VCaP (cell line): Measurements from ENCODE around the gene DCDC2B.

Source experiments
- H3K27ac ChIP-seq: fragments of 450-650 bp; 2 replicates; pipeline ENCODE4 v1.5.1; 2017
- CTCF ChIP-seq: fragments of 450-650 bp; conservative IDR thresholded peaks from 2 replicates; pipeline ENCODE4 v1.5.1; 2017; ENCODE audit warnings: mild to moderate bottlenecking, moderate library complexity

DCDC2B gene

DNA sequence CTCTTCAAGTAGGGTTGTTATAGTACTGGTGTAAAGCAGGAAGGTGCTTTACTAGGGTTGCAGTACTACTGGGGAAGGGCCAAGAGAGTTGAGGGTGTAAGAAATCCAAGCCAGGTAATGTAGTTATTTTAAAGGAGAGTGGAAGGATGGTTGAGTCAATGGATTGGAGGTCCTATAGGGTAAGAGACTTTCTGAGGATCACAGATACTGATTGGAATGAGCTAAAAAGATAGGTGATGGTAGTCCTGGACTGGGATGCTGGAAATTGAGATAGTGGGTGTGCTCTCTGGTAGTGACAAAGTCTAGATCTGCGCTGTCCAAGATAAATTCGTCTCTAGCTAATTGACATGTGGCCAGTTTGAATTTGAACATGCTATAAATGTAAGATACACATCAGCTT is 22.4 kb upstream of the DCDC2B start:
- no peak for TF ChIP-seq CTCF
- no peak overlapping the region for H3K27ac ChIP-seq

- TF ChIP-seq CTCF, result no peak
- H3K27ac ChIP-seq, result no peak overlapping the region
Observed at GRCh38 chr1:32187850-32188249, 21.0 kb upstream of the DCDC2B start.

DNA sequence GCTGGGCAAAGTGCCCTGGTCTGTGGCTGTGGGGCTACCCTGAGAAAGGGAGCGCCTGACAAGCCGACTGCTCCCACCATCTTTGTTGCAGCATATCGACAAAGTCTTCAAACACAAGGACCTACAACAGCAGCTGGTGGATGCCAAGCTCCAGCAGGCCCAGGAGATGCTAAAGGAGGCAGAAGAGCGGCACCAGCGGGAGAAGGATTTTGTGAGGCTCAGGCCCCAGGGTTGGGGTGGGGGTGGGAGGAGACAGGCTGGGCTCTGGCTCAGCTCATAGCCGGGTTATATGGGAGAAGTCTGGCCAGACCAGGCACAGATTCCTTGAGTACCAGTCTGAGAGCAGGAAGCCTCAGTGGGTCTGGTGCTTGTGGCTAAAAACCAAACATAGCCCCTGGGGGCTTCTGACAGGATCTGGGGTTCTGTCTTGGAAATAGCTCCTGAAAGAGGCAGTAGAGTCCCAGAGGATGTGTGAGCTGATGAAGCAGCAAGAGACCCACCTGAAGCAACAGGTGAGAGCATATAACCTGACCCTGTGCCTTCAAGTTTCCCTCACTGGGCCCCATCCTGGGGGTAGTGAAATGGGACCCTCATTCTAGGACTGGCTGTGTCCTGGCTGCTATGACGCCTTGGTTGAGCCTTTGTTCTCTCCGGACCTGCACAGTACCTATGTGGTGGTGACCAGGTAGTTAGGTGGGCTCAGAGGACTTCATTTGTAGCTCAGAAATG is 16.5 kb upstream of the DCDC2B start:
- H3K27ac ChIP-seq, result no peak overlapping the region
- TF ChIP-seq CTCF, result no peak

DNA sequence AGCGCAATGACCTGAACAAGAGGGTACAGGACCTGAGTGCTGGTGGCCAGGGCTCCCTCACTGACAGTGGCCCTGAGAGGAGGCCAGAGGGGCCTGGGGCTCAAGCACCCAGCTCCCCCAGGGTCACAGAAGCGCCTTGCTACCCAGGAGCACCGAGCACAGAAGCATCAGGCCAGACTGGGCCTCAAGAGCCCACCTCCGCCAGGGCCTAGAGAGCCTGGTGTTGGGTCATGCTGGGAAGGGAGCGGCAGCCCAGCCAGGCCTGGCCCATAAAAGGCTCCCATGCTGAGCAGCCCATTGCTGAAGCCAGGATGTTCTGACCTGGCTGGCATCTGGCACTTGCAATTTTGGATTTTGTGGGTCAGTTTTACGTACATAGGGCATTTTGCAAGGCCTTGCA is 13.9 kb upstream of the DCDC2B start:
- no peak for TF ChIP-seq CTCF

GRCh38 chr1:32195531-32195930 is 13.4 kb upstream of the DCDC2B start:
- no peak overlapping the region for H3K27ac ChIP-seq
- no peak for TF ChIP-seq CTCF

More for the DNA sequence above, 13.9 kb upstream of the DCDC2B start:
- no peak overlapping the region for H3K27ac ChIP-seq

DNA sequence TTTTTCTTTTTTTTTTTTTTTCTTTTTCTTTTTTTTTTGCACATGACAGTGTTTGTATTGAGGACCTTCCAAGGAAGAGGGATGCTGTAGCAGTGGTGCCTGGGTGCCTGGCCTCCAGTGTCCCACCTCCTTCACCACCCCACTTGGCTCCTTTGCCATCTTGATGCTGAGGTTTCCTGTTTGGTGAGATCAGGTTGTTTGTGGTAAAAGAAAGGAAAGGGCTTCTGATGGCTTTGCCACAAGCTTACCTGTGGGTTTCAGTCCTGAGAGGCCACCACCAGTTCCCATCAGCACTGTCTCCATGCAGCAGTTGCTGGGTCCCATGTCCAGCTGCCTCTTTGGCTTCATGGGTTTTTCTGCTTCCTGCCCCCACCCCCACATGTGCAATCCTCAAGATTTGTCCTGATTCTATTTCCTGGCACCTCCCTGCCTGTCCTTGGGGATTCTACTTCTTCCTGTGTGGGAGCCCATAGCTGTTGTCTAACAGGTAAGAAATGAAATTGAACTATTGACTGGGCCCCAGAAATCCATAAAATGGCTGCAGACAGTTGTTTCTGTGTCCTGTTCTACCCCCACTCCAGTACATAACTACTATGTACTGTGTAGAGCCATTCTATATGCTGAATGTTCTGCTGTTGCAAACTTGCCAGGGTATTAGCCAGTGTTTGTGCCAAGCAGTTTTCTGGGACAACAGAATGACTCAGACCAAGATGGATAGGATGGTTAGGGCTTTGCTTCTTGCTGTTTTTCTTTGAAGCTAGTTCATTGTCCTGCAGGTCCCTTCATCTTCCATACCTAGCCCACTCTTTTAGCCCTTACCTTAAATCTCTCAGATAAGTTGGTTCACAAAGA is 12.7 kb upstream of the DCDC2B start:
- TF ChIP-seq CTCF, result no peak

DNA sequence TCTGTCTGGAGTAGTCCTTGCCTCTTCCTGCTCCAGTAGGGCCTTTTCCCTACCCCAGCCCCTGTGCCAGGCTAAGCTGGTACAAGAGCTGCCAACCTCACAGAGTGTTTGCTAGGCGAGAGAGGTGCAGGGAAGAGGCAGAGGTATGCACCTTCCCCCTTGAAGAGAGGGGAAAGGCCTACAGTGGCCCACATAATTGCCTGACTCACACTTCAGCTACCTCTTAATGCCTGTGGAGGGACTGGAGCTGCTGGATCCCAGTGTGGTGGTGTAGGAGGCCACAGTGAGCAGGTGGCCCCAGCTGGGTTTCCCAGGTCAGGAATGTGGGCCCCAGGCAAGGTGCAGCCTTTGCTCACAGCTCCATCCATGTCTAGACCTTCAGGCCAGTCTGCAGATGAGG is 11.8 kb upstream of the DCDC2B start:
- TF ChIP-seq CTCF, result no peak
- H3K27ac ChIP-seq, result no peak overlapping the region

More for the DNA sequence above, 12.7 kb upstream of the DCDC2B start:
- H3K27ac ChIP-seq, result no peak overlapping the region
